ENCODE data around the gene SELENOH.

Gene SELENOH

DNA sequence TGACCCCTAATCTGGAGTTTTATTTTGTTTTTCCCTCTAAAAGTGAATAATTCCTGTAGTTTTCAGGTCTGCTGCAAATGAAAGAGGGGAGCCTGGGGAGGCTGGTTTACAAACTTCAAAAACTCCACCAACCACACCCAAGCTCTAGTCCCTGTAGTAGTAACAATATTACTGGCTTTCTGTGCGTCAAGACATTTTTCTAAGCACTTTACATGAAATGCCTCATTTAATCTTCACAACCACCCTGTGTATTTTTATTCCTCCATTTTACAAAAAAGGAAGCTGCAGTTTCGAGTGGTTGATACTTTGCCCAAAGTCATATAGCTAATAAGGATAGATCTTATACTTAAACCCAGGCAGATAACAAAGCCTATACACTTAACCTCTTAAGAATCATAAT lies 43.8 kb downstream of the SELENOH start:
- TF ChIP-seq CTCF (IDR thresholded peaks at IDR 0.05) = no peak
- no peak for TF ChIP-seq ZFX (IDR thresholded peaks at IDR 0.05; ENCODE audit: borderline replicate concordance)
- H3K27ac ChIP-seq = peak overlapping the region; percentile 94; the same call in 1 of the 2 replicates

DNA sequence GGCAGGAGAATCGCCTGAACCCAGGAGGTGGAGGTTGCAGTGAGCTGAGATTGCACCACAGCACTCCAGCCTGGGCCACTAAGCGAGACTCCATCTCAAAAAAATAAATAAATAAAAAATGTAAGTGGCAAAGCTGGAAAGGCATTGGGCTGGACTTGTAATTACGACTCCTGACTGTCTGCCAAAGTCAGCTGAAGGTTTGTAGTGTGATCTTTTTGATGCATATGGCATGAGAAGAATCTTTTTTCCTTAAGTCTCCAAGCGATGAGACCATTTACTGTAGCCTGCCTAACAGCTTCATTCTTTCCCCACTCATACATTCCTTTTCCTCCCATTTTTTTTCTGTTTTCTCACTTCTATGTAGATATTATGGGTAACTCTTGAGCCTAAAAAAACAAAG lies 45.1 kb downstream of the SELENOH start:
- no peak for TF ChIP-seq ZFX (IDR thresholded peaks at IDR 0.05; ENCODE audit: borderline replicate concordance)
- peak overlapping the region; percentile 29 for H3K27ac ChIP-seq

DNA sequence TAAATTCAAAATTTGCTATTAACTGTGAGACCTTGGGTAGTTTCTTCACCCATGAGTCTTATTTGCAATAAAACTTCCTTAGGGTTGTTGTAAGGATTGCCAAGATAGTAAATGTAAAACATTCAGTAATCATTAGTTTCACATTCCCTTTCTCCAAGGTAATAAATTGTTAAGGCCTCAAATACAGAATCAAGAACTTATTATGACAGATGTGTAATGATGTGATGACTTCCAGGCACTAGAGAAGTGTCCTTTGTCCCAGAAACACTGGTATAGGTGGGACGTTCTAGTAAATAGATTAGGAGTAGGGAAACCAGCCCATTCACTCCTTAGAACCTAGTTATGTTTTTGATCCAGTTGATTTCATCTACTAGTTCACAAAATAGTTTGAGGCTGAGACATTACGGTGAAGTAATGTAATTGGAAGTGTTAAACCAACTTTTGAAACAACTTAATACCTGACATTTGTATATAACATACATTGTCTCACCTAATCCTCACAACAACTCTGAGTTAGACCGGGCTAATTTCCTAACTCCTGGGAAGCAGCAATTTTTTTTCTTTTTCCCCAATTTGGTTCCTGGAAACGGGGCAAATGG lies 45.8 kb downstream of the SELENOH start:
- TF ChIP-seq CTCF (IDR thresholded peaks at IDR 0.05) (no peak), ZFX (IDR thresholded peaks at IDR 0.05; ENCODE audit: borderline replicate concordance) (no peak)
- H3K27ac ChIP-seq = peak overlapping the region; percentile 29

GRCh38 chr11:57787920-57788702 lies 46.8 kb downstream of the SELENOH start:
- H3K27ac ChIP-seq = peak overlapping the region; percentile 29; the same call in 1 of the 2 replicates
- TF ChIP-seq ZFX (IDR thresholded peaks at IDR 0.05; ENCODE audit: borderline replicate concordance) = no peak
- TF ChIP-seq CTCF (IDR thresholded peaks at IDR 0.05) = no peak

GRCh38 chr11:57788703-57789088 lies 47.4 kb downstream of the SELENOH start:
- H3K27ac ChIP-seq = no peak overlapping the region
- TF ChIP-seq ZFX (IDR thresholded peaks at IDR 0.05; ENCODE audit: borderline replicate concordance) (no peak), CTCF (IDR thresholded peaks at IDR 0.05) (no peak)

DNA sequence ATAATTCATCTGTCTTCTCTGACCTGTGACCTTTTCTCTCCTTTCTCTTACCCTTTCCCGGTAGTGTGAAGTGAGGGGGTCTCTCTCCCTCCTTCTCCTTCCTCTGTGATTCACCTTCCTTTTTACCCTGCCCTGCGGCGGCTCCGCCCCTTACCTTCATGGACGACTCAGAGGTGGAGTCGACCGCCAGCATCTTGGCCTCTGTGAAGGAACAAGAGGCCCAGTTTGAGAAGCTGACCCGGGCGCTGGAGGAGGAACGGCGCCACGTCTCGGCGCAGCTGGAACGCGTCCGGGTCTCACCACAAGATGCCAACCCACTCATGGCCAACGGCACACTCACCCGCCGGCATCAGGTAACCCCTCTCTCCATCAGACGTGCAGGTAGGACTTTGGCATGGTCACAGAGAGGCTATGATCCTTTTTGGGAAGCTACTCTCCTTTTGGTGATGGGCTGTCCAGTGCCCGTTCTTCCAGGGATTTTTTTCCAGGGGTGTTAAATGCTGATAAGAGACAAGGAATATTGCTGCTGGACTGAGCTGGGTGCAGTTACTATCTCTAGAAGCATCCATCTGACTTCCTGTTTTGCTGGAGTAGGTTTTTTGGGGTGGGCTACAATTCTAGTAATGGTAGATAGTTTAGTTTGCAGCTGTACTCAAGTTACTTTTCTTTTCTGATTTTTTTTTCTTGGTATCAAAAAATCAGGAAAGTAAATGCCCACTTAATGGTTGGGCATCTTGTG lies 50.2 kb downstream of the SELENOH start:
- peak overlapping the region; percentile 73 for H3K27ac ChIP-seq
- TF ChIP-seq ZFX (IDR thresholded peaks at IDR 0.05; ENCODE audit: borderline replicate concordance) (no peak), CTCF (IDR thresholded peaks at IDR 0.05) (peak; percentile 27)

GRCh38 chr11:57792060-57792541 lies 50.8 kb downstream of the SELENOH start:
- TF ChIP-seq CTCF (IDR thresholded peaks at IDR 0.05) (no peak), ZFX (IDR thresholded peaks at IDR 0.05; ENCODE audit: borderline replicate concordance) (no peak)
- H3K27ac ChIP-seq = peak overlapping the region; percentile 73

Data from 22Rv1 (cell line).